HG03558 (cell line): ENCODE results near the gene KIF13A.
A peak's percentile ranks its signal among the peaks of the same experiment; 100 is the strongest.
"Not testable (repeated sequence)": the region's sequence is repeated elsewhere in the genome, so short reads cannot be mapped to it uniquely, and the experiment has no call there.

ENCODE experiments used
- ATAC-seq: cut with Tn5 transposase; IDR thresholded peaks from one replicate; pipeline ENCODE4 v1.9.1; 2021; ENCODE audit warnings: moderate number of reproducible peaks; ENCODE audit not compliant: unreplicated experiment; ENCODE audit errors: extremely low read depth

KIF13A gene

DNA sequence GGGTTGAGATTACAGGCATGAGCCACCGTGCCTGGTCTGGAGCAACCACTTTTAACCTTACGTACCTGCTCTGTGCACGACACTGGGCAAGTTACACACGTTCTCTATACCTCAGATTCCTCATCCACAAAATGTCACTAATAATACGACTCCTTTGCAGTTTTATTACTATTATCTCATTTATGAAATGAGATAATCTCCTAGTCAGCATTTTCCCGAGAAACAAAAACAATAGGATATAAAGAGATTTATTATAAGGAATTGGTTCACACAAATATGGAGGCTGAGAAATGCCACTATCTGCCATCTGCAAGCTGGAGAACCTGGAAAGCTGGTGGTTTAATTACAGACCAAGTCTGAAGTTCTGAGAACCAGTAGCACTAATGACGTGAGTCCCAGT lies 12.0 kb upstream of the KIF13A start:
- no peak for ATAC-seq

DNA sequence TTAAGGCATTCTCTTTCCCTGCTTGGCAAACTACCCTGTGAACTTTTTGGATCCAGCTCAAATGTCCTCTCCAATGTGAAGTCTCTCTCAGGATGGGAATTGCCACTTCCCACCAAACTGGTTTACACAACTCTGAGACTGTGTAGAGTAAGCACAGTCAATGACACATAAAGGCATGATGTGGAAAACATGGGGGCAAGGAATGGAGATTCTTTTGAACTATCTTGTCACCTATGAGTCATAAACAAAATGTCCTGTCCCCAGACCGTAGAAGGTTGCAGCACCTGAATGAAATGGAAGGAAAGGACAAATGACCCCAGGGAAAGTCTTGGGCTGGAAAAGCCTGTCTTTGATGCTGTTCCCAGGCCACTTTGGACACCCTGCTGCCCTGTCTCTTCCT lies 11.0 kb upstream of the KIF13A start:
- ATAC-seq, result no peak

DNA sequence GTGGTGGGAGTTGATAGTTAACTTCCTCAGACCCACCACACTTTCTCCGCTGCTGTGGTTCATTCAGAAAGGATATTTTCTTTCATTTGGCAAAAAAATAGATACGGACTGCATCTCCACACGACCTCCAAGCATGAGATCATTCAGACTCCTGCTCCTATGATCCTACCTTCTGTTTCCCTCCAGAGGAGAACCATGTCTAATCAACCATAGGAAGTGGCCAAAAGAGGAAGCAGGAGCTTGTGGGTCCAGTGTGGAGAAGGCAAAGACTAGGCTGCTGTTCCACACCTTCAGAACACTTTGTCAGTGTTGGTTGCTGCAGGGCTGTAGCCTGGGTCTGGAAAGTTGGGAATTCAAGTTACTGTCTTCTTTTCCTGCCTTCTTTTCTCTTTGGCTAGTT lies 10.6 kb upstream of the KIF13A start:
- ATAC-seq, result no peak

DNA sequence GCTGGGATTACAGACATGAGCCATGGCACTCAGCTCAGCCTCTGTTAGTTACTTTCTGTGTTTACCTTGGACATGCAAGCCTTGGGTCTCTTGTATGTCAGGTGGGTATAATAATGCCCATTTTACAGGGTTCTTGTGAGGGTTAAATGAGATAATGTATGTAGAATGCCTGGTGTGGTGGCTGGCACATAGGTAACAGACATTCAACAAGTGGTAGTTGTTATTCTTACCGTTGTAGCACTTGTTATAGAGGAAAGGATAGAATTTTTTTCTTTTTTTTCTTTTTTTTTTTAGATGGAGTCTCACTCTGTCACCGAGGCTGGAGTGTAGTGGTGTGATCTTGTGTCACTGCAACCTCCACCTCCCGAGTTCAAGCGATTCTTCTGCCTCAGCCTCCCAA lies 8.0 kb upstream of the KIF13A start:
- ATAC-seq, result no peak

DNA sequence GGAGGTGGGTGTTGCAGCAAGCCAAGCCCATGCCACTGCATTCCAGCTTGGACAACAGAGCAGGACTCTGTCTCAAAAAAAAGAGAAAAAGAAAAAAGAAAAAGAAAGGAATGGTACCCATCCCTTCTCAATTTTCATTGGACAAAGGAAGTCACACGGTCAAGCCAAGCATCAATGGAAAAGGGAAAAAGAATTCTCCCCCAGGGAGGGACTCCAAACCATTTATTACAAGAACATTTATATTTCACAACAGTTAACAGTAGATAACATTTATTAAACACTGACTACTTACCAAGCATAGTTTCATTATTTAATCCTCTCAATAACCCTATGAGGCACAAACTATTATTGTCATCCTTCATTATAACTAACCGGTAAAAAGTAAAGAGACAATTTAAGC lies 6.6 kb upstream of the KIF13A start:
- ATAC-seq, result no peak

DNA sequence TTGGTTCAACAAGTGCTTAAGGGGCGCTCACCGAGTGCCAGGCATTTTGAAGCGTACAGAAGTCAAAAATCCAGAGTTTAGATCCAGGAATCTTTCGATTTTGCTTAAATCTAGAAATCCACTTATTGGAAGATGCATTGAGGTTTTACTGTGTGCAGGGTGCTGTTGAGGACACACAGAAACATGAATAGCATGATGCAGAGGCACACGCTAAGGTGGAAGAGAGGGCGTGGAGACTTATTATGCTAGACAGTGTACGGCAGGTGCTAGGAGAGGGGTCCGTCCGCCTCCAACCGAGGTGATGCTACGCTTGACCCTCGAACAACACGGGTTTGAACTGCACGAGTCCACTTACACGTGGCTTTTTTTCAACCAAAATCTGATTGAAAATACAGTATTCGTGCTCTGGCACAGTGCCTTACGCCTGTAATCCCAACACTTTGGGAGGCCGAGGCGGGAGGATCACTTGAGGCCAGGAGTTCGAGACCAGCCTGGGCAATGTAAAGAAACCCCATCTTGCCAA lies 1.0 kb upstream of the KIF13A start:
- ATAC-seq, result no peak

DNA sequence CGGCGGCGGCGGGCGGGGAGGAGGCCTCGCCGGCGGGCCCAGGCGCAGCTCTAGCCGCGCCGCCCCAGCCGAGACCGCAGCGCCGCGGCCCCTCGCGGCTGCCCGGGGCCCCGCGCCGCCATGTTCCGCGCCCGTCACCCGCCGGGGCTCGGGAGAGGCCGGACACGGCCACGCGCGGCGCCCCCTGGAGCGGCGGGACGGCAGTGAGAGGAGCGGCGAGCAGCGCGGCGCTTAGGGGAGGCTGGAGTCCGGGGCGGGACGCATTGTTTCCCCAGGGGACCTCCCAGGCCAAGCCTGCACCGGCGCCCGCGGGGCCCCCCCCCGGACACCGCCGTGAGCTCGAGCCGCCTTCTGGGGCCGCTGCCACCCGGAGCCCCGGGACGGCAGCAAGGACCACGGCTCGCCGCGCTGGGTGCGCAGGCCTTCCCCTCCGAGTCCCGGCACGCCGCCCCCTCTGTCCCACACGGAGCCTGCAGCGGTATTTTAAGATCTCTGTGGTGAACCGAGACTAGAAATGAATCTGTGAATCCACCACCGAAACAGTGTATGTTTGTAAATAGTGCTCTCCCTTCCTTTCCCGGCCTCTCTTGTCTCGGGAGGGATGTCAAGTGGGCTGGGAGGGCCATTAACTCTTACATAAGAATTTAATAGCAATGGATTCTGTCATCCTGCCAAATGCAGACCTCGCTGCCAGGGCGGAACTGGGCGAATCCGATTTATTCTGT lies 424 bp upstream of the KIF13A start:
- ATAC-seq, result peak; percentile 67

DNA sequence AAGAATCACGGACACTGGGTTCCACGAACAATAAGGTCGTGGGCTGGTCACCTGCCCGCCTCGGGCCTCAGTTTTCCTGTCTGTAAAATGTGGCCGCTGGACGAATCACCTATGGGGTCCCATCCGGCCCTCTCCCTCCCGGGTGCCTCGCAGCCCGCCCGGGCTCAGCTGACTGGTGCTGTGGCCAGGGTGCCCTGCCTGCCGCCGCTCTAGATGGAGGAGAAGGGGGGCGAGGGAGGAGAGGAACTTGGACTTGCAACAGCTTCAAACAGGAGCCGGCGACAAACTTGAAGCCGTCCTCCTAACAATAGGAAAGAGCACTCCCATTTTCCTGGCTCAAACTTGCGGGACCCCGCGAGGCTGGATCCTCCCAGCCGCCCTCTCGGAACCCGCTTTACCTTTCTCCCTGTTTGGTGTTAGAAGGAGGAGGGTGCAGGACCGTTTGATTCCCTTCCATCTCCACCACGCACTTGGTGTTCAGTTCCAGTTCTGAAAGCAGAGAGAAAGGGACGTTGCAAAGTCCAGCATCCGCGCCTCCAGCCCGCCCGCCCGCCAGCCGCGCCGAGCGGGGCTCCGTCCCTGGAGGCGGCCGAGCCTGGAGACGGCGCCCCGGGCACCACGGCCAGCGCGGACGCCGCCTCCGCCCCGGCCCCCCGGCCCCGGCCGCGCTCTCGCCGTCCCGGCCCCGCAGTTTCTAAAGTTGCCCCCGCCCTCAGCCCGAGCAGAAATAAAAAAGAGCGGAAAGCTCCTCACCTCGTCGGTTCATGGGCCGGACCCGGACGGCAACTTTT lies 584 bp downstream of the KIF13A start:
- no peak for ATAC-seq

DNA sequence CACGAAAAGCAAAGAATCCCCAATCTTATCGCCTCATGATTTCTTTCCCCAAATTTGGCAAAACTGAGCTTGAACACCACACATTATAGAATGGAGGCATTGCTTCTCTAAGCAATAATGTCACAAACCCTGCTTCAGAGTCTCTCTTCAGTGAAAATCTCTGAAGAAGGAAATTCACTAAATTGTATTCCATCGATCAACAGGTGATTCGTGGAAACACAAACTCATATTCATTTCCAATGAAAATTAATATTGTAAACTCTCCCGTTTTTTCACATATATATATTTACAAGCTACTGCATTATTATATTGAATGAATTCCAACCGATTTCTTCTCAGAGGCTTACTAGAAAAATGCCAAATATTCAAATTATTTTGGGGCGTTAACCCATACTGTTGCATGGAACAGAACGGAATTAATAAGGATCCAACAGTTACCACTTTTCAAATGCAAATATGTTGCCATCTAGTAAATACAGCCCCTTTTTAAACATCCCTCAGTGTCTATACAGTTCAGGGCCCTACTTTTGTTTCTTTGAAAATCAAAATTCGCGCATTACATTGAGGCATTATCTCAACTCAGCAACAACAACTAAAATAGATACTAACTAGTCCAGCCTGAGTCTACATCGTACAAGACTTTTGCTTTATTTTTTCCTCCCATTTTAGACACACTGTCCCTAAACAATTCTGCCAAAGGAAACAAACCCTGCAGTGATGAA lies 1.3 kb downstream of the KIF13A start:
- ATAC-seq, result no peak

DNA sequence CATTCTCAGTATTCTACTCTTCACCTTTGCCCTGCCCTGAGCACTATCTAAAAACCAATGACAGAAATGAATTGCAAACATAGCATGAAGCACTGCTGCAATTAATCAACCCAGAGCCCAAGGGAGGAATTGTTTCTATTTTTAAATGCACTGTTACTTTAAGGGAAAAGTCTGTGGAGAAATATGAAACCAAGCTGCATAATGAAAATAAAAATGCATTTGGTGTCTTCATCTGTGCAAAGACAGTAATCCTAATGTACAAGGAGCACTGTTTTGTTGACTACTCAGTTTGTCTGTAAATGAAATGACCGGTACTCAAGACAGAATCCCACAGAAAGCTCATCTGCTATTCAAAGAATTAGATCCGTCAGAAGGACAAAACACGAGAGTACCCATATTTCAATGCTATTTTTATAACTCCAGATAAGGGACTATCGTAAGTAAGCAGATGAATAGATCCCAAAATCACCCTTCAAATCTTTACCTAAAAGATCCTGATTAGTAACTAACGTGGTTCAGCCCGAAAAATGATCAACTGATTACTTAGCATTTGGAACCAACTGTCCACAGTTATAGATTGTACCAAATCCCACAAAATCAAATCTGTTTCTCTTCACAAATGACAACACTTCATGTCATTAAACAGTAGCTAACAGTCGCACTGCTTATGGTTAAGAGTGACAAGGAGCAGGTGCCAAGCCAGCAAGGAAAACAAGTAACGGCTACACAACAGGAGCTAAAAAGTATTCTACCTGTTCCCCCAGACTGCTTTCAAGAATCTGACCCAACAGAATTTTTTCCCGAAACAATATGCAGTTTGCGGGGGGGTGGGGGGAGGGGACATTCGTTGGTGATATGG lies 2.4 kb downstream of the KIF13A start:
- no peak for ATAC-seq

DNA sequence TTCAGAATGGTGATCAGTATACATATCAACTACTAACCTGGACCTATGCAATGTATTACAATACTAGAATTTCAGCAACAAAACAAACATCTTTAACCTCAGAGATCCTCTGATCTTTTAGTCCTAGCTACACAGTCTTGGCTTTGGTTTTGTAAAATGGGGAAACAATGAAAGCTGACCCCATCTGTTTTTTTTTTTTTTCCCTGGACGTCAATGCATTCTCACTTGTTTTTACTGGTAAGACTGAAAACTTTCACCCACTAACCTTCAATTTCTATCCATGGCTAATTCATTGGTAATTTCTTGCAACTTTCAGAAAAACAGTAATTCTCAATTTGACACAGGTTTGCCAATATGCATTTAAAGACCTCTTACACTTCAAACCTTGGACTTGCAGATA lies 3.0 kb downstream of the KIF13A start:
- no peak for ATAC-seq

DNA sequence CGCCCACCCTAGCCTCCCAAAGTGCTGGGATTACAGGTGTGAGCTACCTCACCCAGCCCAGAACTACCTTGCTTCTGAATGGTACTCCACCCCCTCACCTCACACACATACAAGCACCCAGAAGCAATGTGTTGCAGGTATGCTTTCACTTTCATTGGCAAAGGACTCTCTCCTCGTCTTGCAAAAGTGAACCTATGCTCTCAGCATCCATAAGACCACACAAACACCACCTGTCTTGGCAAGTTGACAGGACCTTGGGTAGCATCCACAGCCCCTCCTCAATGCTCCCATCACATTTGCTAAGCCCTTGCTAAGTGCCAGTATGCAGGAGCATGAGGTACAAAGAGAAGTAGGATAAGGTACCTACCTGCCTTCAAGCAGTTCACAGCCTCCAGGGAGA lies 3.7 kb downstream of the KIF13A start:
- no peak for ATAC-seq

DNA sequence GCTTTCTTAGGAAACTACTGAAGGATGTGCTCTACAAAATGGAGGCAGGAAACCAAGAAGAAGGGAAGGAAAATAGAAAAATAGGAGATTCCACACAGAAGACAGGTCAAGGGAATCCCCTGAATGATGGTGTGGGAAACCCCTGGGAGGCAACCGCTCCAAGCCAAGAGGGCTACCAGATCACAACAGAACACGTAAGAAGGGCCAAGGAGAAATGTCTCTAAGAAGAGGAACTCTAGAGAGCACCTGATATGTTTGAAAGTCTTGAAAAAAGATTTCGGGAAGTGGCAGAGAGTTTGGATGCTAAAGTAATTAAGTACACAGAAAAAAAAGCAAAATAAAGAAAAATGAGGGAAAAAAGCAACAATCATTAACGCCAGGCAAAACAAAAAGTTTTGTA lies 7.1 kb downstream of the KIF13A start:
- ATAC-seq, result no peak

DNA sequence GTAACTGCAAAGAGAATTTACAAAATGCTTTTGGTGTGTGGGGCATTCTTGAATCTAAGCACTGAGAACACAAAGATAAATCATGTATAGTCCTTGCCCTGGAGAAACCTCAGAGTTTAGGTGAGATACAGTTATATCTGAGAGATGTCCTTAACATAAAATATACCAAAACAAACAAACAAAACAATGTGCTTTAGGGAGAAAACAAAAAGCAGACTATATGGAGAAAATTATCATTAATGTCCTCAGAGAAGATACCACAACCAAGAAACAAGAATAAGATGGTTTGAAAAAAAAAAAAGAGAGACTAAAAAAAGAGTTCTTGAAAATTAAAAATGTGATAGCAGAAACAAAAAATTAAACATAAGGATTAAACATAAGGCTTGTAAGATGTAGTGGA lies 8.0 kb downstream of the KIF13A start:
- ATAC-seq, result no peak

DNA sequence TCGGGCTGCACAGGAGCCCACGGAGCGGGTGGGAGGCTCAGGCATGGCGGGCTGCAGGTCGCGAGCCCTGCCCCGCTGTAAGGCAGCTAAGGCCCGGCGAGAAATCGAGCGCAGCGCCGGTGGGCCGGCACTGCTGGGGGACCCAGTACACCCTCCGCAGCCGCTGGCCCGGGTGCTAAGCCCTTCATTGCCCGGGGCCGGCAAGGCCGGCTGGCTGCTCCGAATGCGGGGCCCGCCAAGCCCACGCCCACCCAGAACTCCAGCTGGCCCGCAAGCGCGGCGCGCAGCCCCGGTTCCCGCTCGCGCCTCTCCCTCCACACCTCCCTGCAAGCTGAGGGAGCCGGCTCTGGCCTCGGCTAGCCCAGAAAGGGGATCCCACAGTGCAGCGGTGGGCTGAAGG lies 11.2 kb downstream of the KIF13A start:
- not testable (repeated sequence) for ATAC-seq

DNA sequence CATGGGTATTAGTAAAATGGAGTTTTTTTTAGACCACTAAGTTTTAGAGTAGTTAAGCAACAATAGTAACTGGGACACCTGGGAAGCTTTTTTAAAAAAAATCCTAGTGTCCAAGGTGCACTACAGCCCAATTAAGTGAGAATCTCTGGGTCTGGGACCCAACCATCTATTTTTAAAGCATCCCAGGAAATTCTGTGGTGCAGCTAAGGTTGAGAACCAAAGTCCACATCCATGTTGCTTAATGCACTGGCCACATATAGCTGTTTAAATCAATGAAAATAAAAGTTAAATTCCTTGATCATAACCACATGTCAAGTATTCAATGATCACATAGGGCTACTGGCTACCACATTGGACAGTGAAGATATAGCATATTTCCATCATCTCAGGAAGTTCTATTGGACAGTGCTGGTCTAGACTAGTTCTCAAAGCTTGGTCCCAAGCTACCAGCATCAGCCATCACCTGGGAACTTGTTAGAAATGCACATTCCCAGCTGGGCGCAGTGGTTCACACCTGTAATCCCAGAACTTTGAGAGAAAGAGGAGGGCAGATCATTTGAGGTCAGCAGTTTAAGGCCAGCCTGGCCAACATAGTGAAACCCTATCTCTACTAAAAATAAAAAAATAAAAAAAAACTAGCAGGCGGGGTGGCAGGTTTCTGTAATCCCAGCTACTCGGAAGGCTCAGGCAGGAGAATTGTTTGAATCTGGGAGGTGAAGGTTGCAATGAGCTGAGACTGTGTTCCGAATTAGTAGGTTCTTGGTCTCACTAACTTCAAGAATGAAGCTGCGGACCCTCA lies 12.7 kb downstream of the KIF13A start:
- no peak for ATAC-seq

DNA sequence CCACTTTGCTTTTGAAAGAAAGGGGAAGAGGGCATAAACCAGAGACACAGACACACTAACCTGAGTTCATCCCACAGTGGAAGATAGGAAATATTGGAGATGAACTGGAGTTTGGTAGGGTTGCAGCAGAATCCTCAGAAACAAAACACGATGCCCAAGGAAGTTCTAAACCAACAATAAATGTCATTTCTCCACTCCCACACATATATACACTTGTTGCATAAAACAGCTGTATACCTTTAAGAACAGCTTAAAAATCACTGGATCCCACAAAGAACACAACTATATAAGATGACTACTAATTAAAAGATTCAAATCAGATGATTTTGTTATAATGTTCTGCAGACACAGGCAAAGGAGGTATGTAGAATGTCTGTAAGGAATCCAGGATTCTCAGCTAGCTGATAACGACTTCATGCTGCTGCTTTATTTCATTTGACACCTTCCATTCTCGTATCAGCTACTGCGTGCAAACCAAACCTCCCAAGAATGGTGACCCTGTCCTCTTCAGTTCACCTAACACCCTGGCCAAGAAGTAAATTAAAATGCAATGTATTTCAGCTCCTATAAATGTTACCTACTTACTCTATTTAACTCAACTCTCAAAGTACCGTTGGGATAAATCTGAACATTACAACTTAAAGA lies 14.3 kb downstream of the KIF13A start:
- ATAC-seq, result no peak

DNA sequence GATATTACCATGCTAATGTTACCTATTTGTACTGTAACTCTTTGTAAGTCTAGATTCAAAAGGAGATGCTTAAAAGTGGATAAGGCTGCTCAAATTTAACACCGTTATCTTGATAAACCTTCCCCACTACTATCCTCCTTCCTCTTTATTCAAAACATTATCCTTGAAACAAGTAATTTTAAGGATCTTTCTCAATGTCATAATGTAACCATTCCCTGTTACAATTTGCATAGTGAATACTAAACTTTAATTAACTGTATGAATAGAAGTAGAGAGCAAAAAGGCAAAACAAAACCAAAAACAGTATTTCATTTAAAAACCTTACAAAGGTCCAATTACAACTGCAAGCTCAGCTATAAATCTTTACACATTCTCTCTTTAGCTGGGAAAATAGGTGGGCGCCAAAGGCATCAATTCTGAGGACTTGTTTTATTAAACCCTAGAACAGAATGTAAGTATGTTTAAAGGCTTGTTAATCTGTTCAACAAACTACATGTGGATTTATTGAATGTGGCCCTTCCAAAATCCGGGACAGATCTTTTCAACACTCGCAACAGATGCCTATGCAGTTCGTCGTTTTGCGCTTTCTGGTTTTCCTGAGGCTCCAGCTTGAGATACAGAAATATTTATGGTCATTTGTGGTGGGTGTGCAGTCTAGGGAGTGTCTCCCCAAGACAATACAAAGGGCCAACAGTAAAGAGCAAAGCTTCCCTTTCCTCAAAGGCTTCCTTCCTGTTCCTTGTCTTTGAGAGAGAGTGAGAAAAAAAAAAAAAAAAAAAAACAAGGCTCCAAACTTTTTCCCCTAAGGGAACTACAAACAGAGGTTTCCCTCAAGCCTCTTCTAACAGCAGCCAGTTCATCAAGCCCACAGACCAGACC lies 15.1 kb downstream of the KIF13A start:
- ATAC-seq, result no peak
